Tibial nerve (tissue), 4 donors: ENCODE data around the gene SMG6.

Source experiments
- CTCF ChIP-seq, 5 experiments: fragments of 200-600 bp in 3 of 5; fragments of 450-650 bp in 2 of 5; sonication (generic) in 3 of 5; IDR thresholded peaks; one replicate each; pipeline ENCODE4 v1.5.1; 2016 to 2019; ENCODE audit warnings: antibody characterized with exemption in 5 of 5, mild to moderate bottlenecking in 3 of 5, moderate library complexity in 2 of 5
- EP300 ChIP-seq, 2 donors: sonication (generic); formaldehyde crosslinking; IDR thresholded peaks; one replicate each; pipeline ENCODE4 v1.6.1; 2017; ENCODE audit warnings: antibody characterized with exemption in 2 of 2, mild to moderate bottlenecking in 1 of 2
- POLR2A ChIP-seq, 2 donors: fragments of 450-650 bp; IDR thresholded peaks; one replicate each; pipeline ENCODE4 v1.6.1; 2017; ENCODE audit warnings: antibody characterized with exemption in 2 of 2, mild to moderate bottlenecking in 2 of 2, moderate library complexity in 2 of 2

GRCh38 chr17:2202996-2203575, 100.5 kb downstream of the SMG6 start:
- TF ChIP-seq CTCF (IDR thresholded peaks at IDR 0.05) (no peak), POLR2A (IDR thresholded peaks at IDR 0.05) (no peak), EP300 (IDR thresholded peaks at IDR 0.05) (no peak)
